Endodermal cell (in vitro differentiated cells): ENCODE results near the gene KRT10. TPM values are rescaled to one million over a fixed set of nuclear protein-coding genes. Genes with fewer than 3 reads are reported as not detected.
A peak's percentile ranks its signal among the peaks of the same experiment; 100 is the strongest.

Source experiments
- DNase-seq: peaks from one replicate; pipeline ENCODE4 v3.0.0-alpha.2; 2017
- H3K27ac ChIP-seq: 2 replicates; pipeline ENCODE4 v1.5.1; 2013; ENCODE audit warnings: mild to moderate bottlenecking, low read depth, low read length, moderate library complexity
- H3K27me3 ChIP-seq: 2 replicates; pipeline ENCODE4 v1.6.1; 2013; ENCODE audit warnings: mild to moderate bottlenecking, low read length, moderate library complexity; ENCODE audit not compliant: insufficient read depth, control insufficient read depth, poor library complexity, severe bottlenecking
- H3K36me3 ChIP-seq: 2 replicates; pipeline ENCODE4 v1.7.0; 2013; ENCODE audit warnings: mild to moderate bottlenecking, low read length, moderate library complexity; ENCODE audit not compliant: control insufficient read depth, insufficient read depth
- H3K4me1 ChIP-seq: one replicate; pipeline ENCODE4 v1.7.0; 2013; ENCODE audit warnings: low read length; ENCODE audit not compliant: control insufficient read depth, insufficient read depth
- H3K4me3 ChIP-seq: 2 replicates; pipeline ENCODE4 v1.5.1; 2013; ENCODE audit warnings: mild to moderate bottlenecking, low read length, moderate library complexity
- H3K9ac ChIP-seq: 2 replicates; pipeline ENCODE4 v1.6.1; 2013; ENCODE audit warnings: mild to moderate bottlenecking, low read length, moderate library complexity; ENCODE audit not compliant: poor library complexity, severe bottlenecking; ENCODE audit errors: extremely low read depth
- H3K9me3 ChIP-seq: 2 replicates; pipeline ENCODE4 v1.6.1; 2013; ENCODE audit warnings: mild to moderate bottlenecking, low read length, moderate library complexity; ENCODE audit not compliant: control insufficient read depth
- H3K27ac Mint-ChIP-seq: 2 replicates; pipeline ENCODE4 v1.8.0; 2020; ENCODE audit warnings: mixed read lengths
- H3K27me3 Mint-ChIP-seq: 2 replicates; pipeline ENCODE4 v1.8.0; 2021; ENCODE audit warnings: mild to moderate bottlenecking, mixed read lengths; ENCODE audit not compliant: insufficient read depth
- H3K36me3 Mint-ChIP-seq: 2 replicates; pipeline ENCODE4 v1.8.0; 2020; ENCODE audit warnings: low read depth, mixed read lengths
- H3K4me1 Mint-ChIP-seq: 2 replicates; pipeline ENCODE4 v1.8.0; 2020; ENCODE audit warnings: mixed read lengths
- H3K4me3 Mint-ChIP-seq: 2 replicates; pipeline ENCODE4 v1.8.0; 2020; ENCODE audit warnings: mild to moderate bottlenecking, moderate library complexity, mixed read lengths
- H3K9me3 Mint-ChIP-seq: 2 replicates; pipeline ENCODE4 v1.8.0; 2020; ENCODE audit warnings: mild to moderate bottlenecking, mixed read lengths
- WGBS, 2 experiments: methylation state at CpG; one replicate each; pipeline versions ENCODE4 v1.1.5 to v1.1.7; 2013; ENCODE audit warnings: missing lambda C conversion rate in 2 of 2, mixed read lengths in 1 of 2; ENCODE audit not compliant: insufficient coverage in 1 of 2, insufficient read length in 1 of 2; 5-methylcytosine and 5-hydroxymethylcytosine counted together
- total RNA-seq, 2 donors: library from RNA; stranded (reverse); fragmentation: NEBNext Ultra II Directional in 1 of 2; extraction: Animal tissue kit (Norgen Biotek cat#: 25700) in 1 of 2; gene quantifications; 2 replicates in 1 of 2; 3 replicates in 1 of 2; pipeline ENCODE4 v1.2.1, GENCODE V29; 2021
- TF ChIP-seq, protein P1 (sequence below): fragments of 200-600 bp; sonication (generic); conservative IDR thresholded peaks from 2 replicates; pipeline ENCODE4 v1.5.0; 2021; ENCODE audit warnings: antibody characterized with exemption, mild to moderate bottlenecking

KRT10 gene
- total RNA-seq, 2 donors from 2014 or later = 22.3 to 46.8 TPM

DNA sequence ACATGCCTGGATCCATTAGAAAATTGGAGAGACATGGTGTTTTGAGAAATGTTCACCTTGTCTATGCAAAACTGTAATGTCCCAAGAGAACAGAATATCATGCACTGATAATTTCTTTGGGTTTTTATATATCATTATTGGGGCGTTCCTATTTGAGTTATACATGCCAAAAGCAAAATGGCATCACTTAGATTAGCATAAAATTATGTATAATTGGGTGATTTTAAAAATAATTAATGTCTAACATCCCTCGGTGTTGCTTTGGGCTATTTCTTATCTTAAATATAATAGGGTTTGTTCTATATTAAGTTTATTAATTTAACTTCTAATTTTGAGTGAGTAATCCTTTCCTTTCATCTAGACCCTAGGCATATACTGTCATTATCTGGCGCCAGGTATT is 22.6 kb downstream of the KRT10 start, which contains the start of gene KRT28:
Gene KRT28, minus strand, starts transcription at position 101 of the 400 bp plus-strand sequence. Its CDS starts 66 bp downstream, at position 35.
- Mint-ChIP-seq H3K27ac (no peak within 1 kb of the TSS), H3K27me3 (peaks cover 23% of the 10 kb centered on the region), H3K4me3 (no peak within 1 kb of the TSS), H3K4me1 (peaks cover 3% of the 10 kb centered on the region), H3K36me3 (no peaks in the 10 kb centered on the region), H3K9me3 (no peaks in the 10 kb centered on the region)
- Histone ChIP-seq H3K36me3 (no peaks in the 10 kb centered on the region), H3K4me1 (no peaks in the 10 kb centered on the region), H3K27me3 (peaks cover 35% of the 10 kb centered on the region), H3K27ac (no peak within 1 kb of the TSS), H3K9me3 (peaks cover 2% of the 10 kb centered on the region), H3K9ac (no peak within 1 kb of the TSS), H3K4me3 (no peak within 1 kb of the TSS)
- whole genome bisulfite sequencing, 2 experiments = 83% methylated on average over 1 of the region's 3 CpGs; no CpG with 5 or more reads in 1 of the 2 experiments
- no peak for DNase-seq
- TF ChIP-seq, protein P1, sequence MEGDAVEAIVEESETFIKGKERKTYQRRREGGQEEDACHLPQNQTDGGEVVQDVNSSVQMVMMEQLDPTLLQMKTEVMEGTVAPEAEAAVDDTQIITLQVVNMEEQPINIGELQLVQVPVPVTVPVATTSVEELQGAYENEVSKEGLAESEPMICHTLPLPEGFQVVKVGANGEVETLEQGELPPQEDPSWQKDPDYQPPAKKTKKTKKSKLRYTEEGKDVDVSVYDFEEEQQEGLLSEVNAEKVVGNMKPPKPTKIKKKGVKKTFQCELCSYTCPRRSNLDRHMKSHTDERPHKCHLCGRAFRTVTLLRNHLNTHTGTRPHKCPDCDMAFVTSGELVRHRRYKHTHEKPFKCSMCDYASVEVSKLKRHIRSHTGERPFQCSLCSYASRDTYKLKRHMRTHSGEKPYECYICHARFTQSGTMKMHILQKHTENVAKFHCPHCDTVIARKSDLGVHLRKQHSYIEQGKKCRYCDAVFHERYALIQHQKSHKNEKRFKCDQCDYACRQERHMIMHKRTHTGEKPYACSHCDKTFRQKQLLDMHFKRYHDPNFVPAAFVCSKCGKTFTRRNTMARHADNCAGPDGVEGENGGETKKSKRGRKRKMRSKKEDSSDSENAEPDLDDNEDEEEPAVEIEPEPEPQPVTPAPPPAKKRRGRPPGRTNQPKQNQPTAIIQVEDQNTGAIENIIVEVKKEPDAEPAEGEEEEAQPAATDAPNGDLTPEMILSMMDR = no peak

DNA sequence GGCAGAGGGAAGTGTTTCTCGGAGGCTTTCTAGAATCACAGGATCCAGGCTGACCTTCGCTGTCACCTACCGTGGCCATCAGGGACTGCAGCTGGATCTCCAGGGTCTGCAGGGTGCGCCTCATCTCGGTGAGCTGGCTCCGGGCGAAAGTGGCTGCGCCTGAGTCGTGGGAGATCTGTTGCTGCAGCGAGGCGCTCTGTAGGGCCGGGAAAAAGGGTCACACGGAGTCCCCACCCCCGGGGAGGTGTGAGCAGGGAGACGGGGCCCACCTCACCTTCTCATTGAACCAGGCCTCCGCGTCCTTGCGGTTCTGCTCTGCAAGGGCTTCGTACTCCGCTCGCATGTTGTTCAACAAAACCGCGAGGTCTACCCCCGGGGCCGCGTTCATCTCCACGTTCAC is 25.6 kb downstream of the KRT10 start:
- Histone ChIP-seq H3K9ac (no peak overlapping the region), H3K27ac (no peak overlapping the region), H3K4me1 (no peaks in the 10 kb centered on the region), H3K36me3 (no peaks in the 10 kb centered on the region), H3K4me3 (no peak overlapping the region), H3K9me3 (no peaks in the 10 kb centered on the region), H3K27me3 (peaks cover 27% of the 10 kb centered on the region)
- Mint-ChIP-seq H3K27ac (no peak overlapping the region), H3K9me3 (no peaks in the 10 kb centered on the region), H3K36me3 (no peaks in the 10 kb centered on the region), H3K4me1 (no peaks in the 10 kb centered on the region), H3K27me3 (peaks cover 24% of the 10 kb centered on the region), H3K4me3 (no peak overlapping the region)
- TF ChIP-seq, protein P1 = peak; percentile 52
- 93 to 96% methylated on average over 21 to 27 of the region's 27 CpGs for WGBS, 2 experiments
- peak; percentile 79 for DNase-seq

DNA sequence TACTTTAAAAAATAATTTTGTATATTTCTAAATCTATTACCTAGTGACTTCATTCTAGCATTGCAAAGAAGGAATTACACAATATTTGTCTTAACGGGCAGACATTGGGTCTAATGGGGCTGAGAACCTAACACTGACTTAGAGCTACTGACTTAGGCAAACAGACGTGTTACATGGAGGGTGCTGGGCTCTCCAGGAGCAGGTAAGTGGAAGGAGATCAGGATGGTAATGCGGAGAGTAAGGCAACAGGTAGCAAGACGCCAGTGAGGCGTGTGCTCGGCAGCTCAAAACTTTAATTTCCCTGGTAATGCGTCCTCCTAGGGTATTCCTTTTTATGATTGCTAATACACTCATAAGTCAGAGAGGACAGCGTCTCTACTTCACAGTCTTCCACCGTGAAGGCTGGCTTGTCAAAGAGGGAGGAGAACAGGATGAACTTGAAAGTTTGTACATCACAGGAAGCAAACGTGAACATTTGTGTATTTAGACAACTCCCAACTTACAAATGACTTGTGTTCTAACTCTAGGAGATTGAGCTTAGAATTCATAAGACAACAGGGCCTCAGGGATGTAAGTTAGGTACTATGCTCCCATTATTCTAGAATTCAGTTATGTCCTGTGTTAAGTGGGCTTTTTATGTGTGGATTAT is 27.3 kb downstream of the KRT10 start:
- Histone ChIP-seq H3K27ac (no peak overlapping the region), H3K4me3 (no peak overlapping the region), H3K9me3 (no peaks in the 10 kb centered on the region), H3K36me3 (no peaks in the 10 kb centered on the region), H3K4me1 (no peaks in the 10 kb centered on the region), H3K9ac (no peak overlapping the region), H3K27me3 (peaks cover 10% of the 10 kb centered on the region)
- no peaks in the 10 kb centered on the region for H3K36me3 Mint-ChIP-seq
- 91 to 96% methylated on average over 9 to 10 of the region's 10 CpGs for WGBS, 2 experiments
- DNase-seq = no peak
- H3K4me1 Mint-ChIP-seq = peaks cover 4% of the 10 kb centered on the region
- H3K27ac Mint-ChIP-seq = no peak overlapping the region
- peaks cover 24% of the 10 kb centered on the region for H3K27me3 Mint-ChIP-seq
- TF ChIP-seq, protein P1 = no peak
- no peak overlapping the region for H3K4me3 Mint-ChIP-seq
- no peaks in the 10 kb centered on the region for H3K9me3 Mint-ChIP-seq
